ENCODE data around the gene LMNTD1.

The LMNTD1 gene

DNA sequence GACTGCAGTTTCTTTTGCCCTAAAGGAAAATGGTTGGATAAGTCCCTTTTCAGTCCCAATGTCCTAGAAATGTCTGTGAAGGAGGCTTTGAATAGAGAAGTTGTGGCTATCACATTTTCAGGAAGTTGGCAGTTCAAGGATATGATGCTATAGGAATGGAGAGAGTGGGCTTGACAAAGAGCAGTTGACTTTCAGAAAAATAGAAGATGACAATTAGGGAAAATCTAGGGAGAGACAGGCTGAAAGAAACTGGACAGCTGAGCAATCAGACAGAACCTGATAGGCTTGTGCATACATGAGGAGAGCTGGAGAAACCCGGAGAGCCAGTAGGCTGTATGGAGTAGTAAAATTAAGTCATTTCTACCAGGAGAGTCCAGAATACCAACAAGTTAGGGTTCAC lies 50.5 kb downstream of the LMNTD1 start:
- TF ChIP-seq, protein P1, sequence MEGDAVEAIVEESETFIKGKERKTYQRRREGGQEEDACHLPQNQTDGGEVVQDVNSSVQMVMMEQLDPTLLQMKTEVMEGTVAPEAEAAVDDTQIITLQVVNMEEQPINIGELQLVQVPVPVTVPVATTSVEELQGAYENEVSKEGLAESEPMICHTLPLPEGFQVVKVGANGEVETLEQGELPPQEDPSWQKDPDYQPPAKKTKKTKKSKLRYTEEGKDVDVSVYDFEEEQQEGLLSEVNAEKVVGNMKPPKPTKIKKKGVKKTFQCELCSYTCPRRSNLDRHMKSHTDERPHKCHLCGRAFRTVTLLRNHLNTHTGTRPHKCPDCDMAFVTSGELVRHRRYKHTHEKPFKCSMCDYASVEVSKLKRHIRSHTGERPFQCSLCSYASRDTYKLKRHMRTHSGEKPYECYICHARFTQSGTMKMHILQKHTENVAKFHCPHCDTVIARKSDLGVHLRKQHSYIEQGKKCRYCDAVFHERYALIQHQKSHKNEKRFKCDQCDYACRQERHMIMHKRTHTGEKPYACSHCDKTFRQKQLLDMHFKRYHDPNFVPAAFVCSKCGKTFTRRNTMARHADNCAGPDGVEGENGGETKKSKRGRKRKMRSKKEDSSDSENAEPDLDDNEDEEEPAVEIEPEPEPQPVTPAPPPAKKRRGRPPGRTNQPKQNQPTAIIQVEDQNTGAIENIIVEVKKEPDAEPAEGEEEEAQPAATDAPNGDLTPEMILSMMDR (IDR thresholded peaks at IDR 0.05; ENCODE audit: control insufficient read depth, extremely low read depth, insufficient read depth), result no peak
- H3K4me3 ChIP-seq (ENCODE audit: low read depth, low read length), result no peak overlapping the region

DNA sequence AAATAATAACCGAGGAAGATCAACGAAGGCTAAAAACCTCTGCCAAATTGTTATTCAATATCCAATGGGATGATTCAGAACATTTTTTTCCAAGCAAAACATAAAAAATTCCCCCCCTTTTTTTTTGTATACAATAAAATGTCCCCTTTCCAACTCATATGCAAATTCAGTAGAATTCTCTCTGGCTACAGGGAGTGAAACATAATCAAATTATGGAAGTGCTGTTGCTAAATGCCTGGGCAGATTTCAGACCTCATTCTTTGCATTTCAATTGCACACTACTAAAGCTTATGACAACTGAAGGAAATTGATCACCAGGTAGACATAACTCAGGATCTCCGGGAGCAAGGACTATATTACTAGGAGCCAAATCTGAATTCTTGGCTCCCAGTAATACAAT lies 51.0 kb downstream of the LMNTD1 start:
- TF ChIP-seq, protein P1 (IDR thresholded peaks at IDR 0.05; ENCODE audit: control insufficient read depth, extremely low read depth, insufficient read depth), result no peak
- no peak overlapping the region for H3K4me3 ChIP-seq (ENCODE audit: low read depth, low read length)
- DNase-seq (ENCODE audit: low read depth), result no peak

More for the DNA sequence above, 50.5 kb downstream of the LMNTD1 start:
- DNase-seq (ENCODE audit: low read depth), result no peak

DNA sequence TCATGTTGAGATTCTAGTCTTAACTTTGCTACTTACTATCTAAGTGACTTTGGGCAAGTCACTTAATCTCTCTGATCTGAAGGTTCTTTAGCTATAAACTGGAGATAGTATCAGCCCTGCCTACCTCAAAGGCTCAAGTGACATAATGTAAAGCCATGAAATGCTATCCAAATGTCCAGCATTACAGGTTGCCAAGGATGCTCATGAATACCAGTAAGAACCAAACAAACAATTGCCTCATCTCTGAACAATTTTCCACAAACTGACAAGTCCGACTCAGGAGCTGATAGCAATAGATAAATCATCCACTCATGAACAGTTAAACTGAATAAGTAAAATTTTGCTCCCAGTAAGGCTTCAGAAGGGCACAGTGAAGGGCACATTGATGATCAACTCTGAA lies 51.5 kb downstream of the LMNTD1 start:
- TF ChIP-seq, protein P1 (IDR thresholded peaks at IDR 0.05; ENCODE audit: control insufficient read depth, extremely low read depth, insufficient read depth), result no peak
- peak; percentile 19 for DNase-seq (ENCODE audit: low read depth)
- no peak overlapping the region for H3K4me3 ChIP-seq (ENCODE audit: low read depth, low read length)

DNA sequence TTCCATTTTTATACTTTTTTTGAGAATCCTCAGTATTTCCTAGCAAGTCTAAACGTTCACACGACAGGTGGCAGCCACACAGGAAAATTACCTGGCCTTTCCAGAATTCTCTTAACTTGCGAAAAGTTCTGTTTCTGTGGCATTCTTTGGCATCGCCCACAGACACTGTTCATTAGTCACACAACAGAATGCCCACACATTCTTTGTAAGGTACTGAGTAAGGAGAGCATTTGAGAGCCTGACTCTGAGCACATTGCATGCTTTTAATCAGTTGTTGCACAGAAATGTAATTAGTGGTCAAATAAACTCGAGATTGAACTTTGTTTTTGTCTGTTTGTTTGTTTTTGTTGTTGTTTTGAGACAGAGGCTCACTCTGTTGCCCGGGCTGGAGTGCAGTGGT lies 52.4 kb downstream of the LMNTD1 start:
- no peak overlapping the region for H3K4me3 ChIP-seq (ENCODE audit: low read depth, low read length)
- TF ChIP-seq, protein P1 (IDR thresholded peaks at IDR 0.05; ENCODE audit: control insufficient read depth, extremely low read depth, insufficient read depth), result no peak
- no peak for DNase-seq (ENCODE audit: low read depth)

DNA sequence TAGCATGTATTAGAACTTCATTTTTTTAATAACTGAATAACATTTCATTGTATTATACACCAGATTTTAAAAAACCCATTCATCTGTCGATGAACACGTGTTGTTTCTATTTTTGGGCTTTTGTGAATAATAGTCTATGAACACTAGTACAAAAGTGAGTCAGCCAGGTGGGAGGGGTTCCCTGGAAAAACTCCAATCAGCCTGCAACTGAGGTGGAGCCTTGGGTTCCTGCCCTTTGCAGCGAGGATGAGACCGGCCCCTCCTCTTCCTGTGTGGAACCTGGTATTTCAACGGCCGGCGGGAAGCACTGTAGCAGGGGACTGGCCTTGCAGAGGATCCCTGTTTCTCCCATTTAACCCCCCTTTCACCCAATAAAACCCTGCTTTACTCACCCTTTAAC lies 56.1 kb downstream of the LMNTD1 start:
- H3K4me3 ChIP-seq (ENCODE audit: low read depth, low read length), result no peak overlapping the region
- DNase-seq (ENCODE audit: low read depth), result no peak
- TF ChIP-seq, protein P1 (IDR thresholded peaks at IDR 0.05; ENCODE audit: control insufficient read depth, extremely low read depth, insufficient read depth), result no peak

DNA sequence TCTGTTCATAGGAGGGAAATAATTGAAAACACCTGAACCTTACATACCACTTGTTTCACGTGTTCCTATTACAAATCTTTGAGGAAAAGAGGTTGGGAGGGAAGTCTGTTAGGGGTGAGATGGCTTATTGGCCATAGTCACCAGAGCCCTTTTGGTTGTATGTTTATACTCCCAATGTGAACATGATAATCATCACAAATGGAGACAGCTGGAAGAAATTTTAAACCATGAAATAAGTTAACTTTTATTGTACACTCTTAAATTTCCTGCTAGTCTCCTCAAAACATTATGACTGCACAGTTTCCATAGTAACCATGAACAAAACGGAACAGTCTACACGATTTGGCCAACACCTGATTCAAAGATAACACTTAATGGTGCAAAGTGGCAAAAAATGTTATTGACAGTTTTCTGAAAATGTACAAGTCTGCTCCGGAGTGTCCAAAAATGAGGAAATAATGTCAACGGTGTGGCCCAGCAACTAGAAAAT lies 56.9 kb downstream of the LMNTD1 start:
- DNase-seq (ENCODE audit: low read depth), result no peak
- no peak overlapping the region for H3K4me3 ChIP-seq (ENCODE audit: low read depth, low read length)
- TF ChIP-seq, protein P1 (IDR thresholded peaks at IDR 0.05; ENCODE audit: control insufficient read depth, extremely low read depth, insufficient read depth), result no peak

DNA sequence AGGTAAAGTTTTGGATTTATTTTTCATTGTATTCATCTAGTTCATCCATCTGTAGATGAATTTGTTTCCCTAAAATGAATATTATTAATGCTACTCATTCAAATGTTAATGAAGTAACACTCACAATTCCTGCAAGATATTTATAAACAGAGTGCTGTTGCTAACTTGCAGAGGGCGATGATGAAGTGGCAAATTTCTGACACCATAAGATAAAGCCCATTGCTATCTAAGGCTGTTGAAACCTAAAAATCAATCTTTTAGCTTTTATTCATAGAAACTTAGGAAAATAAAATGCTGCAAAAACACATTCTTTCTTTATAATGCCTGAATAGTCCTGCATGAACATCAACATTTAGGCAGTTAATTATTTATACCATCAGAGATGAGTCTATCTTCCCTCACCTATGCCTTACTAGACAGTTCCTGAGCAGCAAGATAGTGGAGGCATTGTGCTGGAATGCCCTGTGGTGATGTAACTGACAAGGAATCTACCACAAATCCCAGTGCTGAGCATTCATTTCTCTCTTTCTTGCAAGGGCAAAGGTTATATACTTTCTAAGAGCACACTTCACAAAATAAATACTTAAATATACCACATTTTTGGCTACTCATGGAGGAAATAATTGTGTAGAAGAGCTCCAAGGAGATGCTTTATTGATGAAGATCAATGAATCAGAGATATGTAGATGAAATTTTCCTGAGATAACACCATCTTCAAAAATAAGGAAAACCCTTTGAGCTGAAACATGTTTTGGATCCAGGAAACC lies 57.6 kb downstream of the LMNTD1 start:
- no peak for DNase-seq (ENCODE audit: low read depth)
- no peak overlapping the region for H3K4me3 ChIP-seq (ENCODE audit: low read depth, low read length)
- TF ChIP-seq, protein P1 (IDR thresholded peaks at IDR 0.05; ENCODE audit: control insufficient read depth, extremely low read depth, insufficient read depth), result no peak
